ENCODE measurements around the gene DPY30.

The DPY30 gene

DNA sequence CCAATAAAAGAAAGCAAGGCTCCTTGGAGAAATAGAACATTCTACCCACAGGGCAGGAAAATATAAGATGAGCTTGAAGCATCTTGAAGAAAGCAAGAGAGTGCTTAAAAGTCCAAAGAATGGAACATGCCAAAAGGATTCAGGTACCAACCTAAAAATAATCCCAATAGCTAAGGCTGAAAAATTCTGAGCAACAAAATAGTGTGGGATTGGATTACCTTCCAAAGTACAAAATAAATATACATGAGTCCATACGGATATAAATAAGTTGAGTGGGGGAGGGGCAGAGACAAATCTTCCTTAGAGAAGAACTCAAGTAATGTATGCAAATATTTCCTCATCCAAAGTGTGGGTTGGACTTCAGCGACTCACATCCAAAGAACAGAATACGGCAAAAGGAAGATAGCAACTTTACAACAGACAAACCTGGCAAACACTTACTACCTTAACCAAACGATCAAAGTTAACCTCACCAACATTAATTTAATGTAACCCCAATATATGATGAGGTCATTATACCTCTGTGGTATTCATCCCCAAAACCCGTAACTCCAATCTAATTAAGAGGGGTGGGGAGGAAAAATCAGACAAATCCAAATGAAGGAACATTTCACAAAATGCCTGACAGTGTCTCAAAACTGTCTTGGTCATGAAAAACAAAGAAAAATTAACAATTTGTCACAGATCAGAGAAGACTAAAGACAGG lies 55.7 kb downstream of the DPY30 start:
- H3K27ac ChIP-seq = no peak overlapping the region
- TF ChIP-seq, protein P1, sequence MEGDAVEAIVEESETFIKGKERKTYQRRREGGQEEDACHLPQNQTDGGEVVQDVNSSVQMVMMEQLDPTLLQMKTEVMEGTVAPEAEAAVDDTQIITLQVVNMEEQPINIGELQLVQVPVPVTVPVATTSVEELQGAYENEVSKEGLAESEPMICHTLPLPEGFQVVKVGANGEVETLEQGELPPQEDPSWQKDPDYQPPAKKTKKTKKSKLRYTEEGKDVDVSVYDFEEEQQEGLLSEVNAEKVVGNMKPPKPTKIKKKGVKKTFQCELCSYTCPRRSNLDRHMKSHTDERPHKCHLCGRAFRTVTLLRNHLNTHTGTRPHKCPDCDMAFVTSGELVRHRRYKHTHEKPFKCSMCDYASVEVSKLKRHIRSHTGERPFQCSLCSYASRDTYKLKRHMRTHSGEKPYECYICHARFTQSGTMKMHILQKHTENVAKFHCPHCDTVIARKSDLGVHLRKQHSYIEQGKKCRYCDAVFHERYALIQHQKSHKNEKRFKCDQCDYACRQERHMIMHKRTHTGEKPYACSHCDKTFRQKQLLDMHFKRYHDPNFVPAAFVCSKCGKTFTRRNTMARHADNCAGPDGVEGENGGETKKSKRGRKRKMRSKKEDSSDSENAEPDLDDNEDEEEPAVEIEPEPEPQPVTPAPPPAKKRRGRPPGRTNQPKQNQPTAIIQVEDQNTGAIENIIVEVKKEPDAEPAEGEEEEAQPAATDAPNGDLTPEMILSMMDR (IDR thresholded peaks at IDR 0.05) = no peak
- TF ChIP-seq ZFX (IDR thresholded peaks at IDR 0.05; ENCODE audit: borderline replicate concordance) = no peak

GRCh38 chr2:31980674-31981356 lies 58.8 kb downstream of the DPY30 start:
- H3K27ac ChIP-seq = no peak overlapping the region
- TF ChIP-seq, protein P1 (IDR thresholded peaks at IDR 0.05) = no peak
- TF ChIP-seq ZFX (IDR thresholded peaks at IDR 0.05; ENCODE audit: borderline replicate concordance) = no peak

DNA sequence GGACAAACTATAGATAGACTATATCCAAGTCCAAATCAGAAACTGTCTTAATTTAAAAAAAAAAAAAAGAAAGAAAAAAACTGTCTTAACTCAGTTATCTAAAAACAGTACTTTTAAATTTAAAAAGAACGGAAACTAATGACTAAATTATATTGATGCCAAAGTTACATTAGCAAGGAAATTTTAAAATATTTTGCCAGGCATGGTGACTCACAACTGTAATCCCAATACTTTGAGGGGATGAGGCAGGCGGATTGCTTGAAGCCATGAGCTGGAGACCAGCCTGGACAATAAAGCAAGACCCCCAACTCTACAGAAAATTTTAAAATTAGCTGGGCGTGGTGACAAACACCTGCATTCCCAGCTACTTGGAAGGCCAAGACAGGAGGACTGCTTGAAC lies 59.6 kb downstream of the DPY30 start:
- H3K27ac ChIP-seq = no peak overlapping the region
- TF ChIP-seq ZFX (IDR thresholded peaks at IDR 0.05; ENCODE audit: borderline replicate concordance) = no peak
- TF ChIP-seq, protein P1 (IDR thresholded peaks at IDR 0.05) = no peak

DNA sequence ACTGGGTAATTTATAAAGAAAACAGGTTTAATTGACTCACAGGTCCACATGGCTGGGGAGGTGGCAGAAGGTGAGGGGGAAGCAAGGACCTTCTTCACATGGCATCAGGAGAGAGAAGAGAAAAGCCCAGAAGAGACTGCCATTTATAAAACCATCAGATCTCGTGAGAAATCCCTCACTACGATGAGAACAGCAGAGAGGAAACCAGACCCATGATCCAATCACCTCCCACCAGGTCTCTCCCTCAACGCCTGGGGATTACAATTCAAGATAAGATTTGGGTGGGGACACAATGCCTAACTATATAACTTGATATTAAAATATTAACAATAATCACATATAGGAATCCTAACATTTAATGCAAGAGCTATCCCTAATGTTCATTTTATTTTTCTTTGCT lies 60.6 kb downstream of the DPY30 start:
- TF ChIP-seq, protein P1 (IDR thresholded peaks at IDR 0.05) = no peak
- TF ChIP-seq ZFX (IDR thresholded peaks at IDR 0.05; ENCODE audit: borderline replicate concordance) = no peak
- no peak overlapping the region for H3K27ac ChIP-seq

GRCh38 chr2:31978436-31978835 lies 61.2 kb downstream of the DPY30 start:
- TF ChIP-seq, protein P1 (IDR thresholded peaks at IDR 0.05) = no peak
- no peak for TF ChIP-seq ZFX (IDR thresholded peaks at IDR 0.05; ENCODE audit: borderline replicate concordance)
- no peak overlapping the region for H3K27ac ChIP-seq

Data from 22Rv1 (cell line).